DMS 273 (cell line): ENCODE data around the gene DLGAP4.

Source experiments
- DNase-seq: peaks from one replicate; lab custom pipeline; 2025; ENCODE audit not compliant: unreplicated experiment; lab: John Stamatoyannopoulos, UW

The DLGAP4 gene, protein sequence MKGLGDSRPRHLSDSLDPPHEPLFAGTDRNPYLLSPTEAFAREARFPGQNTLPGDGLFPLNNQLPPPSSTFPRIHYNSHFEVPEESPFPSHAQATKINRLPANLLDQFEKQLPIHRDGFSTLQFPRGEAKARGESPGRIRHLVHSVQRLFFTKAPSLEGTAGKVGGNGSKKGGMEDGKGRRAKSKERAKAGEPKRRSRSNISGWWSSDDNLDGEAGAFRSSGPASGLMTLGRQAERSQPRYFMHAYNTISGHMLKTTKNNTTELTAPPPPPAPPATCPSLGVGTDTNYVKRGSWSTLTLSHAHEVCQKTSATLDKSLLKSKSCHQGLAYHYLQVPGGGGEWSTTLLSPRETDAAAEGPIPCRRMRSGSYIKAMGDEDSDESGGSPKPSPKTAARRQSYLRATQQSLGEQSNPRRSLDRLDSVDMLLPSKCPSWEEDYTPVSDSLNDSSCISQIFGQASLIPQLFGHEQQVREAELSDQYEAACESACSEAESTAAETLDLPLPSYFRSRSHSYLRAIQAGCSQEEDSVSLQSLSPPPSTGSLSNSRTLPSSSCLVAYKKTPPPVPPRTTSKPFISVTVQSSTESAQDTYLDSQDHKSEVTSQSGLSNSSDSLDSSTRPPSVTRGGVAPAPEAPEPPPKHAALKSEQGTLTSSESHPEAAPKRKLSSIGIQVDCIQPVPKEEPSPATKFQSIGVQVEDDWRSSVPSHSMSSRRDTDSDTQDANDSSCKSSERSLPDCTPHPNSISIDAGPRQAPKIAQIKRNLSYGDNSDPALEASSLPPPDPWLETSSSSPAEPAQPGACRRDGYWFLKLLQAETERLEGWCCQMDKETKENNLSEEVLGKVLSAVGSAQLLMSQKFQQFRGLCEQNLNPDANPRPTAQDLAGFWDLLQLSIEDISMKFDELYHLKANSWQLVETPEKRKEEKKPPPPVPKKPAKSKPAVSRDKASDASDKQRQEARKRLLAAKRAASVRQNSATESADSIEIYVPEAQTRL

DNA sequence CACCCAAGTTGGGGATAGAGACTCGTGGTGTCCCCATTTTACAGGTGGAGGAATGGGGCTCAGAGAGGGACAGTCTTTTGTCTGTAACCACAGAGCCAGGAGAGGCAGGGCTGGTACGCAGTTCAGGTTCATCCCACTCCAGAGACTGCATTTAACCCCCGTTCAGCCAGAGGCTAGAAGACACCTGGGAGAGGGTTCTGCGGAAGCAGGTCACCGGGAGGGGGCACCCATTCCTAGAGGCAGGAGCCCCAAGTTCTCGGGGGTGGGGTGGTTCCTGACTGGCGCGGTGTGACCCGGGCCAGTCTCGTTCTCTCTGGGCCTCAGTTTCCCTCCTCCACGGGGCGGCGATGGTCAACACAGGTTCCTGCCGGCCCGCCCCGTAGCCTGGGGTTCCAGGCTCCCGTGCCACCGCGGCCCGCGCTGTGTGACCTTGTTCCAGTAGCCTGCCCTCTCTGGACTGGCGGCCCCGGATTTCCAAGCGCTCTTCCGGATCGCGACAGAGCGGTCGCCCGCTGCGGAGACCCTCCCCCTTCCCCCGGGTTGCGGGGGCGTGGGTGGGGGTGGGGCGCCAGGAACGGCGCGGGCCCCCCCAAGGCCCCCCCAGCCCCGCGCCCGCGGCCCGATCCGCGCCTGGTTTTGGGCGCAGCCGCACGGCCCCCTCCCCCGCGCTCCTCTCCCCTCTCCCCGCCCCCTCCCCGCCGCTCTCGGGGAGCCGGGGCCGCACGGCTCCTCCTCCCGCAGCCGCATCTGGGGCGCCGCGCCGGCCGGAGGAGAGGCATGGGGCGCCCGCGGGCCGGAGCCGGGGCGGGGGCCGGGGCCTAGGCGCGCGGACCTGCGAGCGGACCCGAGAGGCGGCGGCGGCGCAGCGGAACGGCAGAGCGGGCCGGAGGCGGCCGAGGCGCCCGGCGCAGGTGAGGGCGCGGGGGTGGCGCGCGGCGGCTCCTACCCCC, at the start of gene DLGAP4:
Gene DLGAP4 (plus strand): TSS at position 738 of the 950 bp plus-strand sequence. CDS start 125,379 bp downstream, outside the sequence.
- DNase-seq: peak; percentile 49

DNA sequence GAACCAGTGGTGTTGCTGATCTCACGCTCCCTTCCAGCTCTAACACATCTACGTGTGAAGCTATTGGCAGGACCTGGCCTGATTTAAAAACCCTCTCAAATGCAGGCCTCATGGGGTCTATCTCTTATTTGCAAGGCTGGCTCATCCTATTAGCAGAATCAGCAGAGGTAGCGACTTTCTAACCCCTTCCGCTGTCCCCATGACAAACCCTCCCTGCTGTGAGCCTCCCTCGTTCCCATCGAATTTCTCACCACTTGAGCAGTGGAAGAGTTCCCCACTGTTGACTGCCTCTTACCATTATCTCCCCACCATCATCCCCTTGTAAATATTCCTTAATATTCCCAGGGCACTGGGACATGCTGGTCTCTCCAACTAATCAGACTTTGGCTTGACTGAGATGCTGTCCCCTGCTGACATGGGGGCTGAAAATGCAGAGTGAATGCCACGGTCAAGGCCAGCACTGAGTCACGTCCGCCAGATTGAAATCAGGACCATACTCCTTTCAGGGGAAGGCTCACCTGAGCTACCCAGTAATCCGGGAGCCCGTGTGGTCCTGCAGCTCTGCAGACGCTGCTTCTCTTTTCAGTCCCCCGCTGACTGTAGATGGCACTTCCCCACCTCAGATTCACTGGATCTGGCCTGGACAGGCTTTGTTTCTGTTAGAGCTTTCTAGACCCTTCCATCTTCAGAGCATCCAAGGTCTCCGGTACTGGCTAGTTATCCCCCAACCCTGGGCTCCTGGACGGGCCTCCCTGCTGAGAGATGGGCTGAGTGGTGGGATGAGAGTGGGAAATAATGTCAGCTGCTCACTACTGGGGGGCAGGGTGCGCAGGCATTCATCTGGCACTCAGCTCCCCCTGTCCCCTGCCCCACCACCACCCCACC, 46.7 kb upstream of the DLGAP4 start:
- DNase-seq: no peak

DNA sequence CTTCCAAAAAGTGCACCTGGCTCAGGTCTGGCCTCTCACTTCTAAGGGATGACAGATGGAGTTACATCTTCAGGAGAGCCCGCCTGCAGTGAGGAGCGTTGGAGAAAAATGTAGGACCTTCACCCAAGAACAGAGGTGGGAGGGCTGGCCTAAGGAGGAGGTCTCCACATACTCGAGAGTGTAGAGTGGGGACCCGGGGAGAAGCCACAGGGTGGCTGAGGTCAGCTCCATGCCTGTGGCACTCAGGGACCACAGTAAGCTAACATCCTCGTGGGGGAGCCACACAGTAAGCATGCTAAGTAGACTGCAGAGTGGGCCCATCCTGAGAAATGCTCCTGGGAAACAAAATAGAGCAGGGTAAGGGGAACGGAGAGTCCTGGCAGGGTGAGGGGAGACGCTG, 45.8 kb upstream of the DLGAP4 start:
- DNase-seq: no peak

DNA sequence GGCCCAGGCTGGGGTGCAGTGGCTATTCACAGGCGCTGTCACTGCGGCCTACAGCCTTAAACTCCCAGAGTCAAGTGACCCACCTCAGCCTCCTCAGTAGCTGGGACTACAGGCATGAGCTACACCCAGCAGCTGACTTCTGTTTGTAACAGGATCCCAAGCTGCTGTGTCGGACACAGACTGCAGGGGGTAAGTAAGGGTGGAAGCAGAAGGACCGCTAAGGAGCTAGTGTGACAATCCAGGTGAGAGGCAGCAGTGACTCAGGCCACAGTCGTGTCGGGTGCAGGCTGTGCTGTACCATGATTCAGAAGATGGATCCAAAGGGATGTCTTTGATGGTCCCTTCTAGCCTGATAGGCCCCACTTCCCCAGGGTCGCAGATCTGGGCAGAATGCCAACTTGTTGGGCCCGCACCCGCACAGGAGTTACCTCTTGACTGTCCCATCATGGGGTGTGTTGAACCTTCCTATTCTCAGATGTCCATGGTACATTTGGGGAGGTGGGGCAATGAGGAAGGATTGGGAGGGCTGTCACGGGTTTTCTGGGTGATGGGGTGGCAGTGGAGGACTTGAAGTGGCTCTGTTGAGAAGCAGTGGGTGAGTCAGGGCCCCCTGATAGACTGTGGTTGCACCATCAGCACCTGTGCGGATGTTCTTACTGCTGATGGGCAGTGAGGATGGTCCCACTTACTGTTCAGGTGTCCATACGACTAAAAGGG, 44.6 kb upstream of the DLGAP4 start:
- no peak for DNase-seq

DNA sequence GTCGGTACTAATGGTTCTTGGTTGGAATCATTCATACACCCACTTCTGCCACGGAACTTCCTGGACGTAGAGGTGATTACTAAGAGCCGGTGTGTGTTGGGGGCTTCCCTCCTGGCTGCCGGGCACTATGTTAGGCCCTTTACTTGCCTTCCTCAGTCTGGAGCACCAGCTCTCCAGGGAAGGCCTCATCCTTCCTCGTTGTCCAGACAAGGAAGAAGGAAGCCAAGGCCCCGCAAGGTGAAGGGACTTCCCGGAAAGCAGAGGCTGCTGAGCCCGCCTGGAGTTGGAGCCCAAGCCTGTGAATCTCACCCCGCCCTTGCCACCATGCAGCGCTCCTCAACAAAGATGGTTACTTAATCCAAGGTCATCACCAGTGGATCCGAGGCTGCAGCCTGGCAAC, 43.7 kb upstream of the DLGAP4 start:
- no peak for DNase-seq

DNA sequence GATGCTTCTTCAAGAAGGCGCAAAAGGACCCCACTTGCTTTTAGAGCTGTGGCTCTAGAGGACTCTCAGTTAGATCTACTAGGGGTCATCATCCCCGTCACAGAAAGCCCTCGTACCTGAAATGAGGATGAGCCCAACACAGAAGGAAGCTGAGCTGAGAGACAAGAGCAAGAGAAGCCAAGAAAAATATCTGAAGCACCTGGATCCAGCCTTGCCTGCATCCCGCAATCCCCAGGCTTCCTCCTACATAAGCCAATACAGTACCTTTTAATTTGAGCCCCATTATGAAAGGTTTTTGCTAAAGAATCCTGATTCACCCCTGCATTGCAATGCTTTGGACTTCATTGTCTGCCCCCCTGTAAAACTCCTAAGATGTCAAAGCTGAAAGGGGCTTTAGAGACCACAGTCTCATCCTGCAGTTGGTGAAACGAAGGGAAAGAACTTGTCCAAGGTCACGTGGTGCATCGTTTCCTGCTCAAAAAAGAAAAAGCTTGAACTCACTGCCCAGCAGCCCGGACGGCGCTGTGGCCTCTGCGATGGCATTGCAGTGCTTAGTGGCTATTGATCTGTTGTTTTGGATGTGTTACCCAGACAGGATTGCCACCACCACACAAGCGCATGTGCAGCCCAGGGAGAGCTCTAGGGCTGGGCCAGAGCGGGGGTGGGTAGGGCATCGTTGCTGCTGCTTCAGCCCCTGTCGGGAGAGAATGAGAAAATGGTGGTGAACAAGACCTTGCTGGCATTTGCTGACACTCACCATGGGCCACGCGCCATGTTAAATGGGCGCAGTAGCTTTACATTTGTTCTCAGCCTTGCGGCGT, 41.5 kb upstream of the DLGAP4 start:
- DNase-seq: no peak

DNA sequence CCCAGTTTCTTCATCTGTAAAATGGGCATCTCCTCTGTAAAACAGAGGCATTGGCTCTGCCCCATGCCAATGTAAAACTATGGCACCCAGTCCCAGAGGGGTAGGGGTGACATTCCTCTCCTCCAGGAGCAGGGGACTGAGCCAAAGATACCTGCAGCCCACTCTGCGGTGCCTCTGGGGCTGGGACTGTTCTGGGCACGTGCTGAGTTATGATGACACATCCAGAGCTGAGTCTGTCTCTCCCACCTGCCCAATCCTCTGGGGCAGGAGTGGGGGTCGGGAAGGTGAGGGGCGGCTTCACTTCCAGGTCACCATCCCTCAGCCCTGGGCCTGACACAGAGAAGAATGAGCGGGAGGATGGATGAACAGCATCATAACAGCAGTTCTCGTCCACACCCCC, 40.0 kb upstream of the DLGAP4 start:
- no peak for DNase-seq

DNA sequence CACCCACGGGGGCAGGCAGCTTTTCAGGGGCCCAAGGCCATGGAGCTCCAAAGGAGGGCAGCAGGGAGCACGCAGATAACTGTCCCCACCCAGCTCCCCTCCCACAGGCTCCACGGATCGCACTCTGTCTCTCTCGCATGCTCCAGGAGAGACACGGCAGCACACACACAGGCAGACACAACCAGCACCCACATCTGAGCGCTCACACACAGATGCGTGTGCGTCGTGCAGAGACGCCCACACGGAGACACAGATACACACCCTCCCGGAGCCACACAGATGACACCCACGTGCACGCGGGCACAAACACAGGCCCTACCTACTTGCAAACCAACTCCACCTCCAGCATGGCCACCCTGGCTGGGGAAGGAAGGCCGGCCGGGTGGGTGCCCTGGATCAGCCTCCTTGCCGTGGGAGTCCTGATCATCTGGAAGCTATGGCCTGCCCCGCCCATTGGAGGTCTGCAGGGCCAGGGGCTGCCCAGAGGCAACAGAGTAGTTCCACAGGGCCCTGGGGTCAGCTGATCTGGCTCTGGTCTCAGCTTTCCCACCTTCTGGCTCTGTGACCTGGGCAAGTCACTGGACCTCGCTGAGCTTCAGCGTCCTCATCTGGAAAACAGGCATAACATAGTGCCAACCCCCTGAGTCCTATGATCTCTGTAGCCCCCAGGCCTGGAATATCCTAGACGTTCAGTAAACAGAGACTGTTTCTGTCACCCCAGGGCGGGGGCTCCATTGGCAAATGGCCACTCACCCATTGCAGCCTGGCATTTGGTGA, 38.3 kb upstream of the DLGAP4 start:
- no peak for DNase-seq

DNA sequence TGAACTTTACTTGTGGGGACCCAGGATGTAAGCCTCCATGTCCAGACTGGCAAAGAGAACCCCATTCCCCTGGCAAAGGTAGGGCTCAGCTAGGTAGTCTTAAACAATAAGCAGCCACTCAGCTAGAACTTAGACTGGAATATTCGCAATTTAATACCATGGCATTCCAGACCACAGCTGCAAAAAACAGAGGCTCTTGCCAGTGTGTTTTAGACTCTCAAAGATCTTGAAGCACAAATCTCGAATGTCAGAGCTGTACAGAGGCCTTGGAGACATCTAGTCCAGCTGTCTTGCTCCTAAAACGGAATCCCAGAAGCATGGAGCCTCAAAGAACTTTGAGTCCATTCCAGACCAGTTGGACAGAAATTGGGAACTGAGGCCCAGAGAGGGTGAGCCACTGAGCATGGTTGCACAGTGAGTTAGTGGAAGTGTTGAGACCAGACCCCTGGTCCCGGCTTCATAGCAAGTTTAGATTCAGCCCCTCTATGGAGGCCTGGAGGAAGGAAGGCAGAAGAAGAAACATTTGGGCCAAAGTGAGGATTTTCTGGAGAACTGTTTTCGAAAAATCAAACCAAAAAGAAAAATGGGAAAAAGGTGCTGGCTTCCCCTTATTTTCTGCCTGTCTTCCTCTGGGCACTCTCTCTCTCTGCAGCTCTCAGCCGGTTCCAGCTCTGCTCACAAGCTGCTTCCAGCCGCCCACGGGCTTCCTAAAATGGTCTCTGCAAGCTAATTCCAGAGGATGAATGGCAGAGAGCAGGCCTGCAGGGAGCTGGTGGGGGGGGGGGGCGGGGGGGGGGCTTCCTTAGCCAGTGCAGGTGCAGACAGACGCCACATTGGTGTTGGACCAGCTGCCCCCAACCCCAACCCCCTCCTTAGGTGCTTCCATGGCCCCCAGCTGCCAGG, 37.4 kb upstream of the DLGAP4 start:
- DNase-seq: peak; percentile 31

DNA sequence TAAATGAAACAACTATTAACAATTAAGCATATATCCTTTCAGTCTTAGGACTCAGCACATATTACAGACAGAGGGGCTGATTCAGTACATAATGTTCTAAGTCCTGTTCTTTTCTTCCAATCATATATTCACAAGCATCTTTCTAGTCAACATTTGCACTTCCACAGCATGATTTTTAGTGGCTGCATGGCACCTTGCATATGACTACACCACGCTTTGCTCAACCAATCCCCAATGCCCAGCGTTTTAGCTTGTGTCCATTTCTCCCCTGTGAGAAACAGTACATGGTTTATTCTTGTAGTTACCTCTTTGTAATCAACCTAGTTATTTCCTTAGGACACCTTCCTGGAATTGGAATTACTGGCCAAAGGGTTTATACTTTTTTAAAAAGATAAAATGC, 36.6 kb upstream of the DLGAP4 start:
- no peak for DNase-seq

DNA sequence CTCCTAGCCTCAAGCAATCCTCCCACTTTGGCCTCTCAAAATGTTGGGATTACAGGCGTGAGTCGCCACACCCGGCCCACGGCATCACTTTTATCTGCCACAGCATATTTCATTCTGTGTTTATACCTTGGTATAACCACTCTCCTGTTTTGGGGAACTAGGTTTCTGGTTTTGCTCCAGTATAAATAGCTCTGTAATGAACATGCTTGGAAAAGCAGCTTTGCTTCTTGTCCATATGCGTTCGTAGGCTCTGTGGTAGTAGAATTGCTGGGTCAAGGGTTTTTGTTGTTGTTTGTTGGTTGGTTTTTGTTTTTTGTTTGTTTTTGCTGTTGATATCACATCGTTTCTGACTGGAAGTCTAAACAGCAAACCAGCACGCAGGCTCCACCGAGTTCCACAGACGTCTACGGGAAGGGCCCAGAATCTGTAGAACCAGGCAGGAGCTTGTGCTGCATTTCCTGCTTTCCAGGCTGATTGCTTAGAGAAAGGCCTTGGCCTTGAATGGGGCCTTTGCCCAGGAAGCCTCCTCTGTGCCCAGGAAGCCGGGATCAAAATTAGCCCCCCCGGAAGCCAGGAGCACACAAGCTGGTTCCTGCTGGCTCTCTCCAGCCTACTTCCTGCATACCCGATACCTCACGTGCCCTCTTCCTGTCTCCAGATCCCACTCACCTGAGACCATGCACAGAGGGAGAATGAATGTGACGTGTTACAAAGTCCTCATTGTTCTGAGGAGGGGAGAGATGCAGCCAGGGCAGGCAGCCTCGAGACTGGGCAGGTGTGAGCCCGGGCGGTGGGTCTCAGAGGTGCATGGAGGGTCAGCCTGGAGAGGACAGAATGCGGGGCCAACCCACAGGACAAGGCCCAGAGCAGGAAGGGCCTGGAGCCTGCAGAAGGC, 35.1 kb upstream of the DLGAP4 start:
- DNase-seq: peak; percentile 29

DNA sequence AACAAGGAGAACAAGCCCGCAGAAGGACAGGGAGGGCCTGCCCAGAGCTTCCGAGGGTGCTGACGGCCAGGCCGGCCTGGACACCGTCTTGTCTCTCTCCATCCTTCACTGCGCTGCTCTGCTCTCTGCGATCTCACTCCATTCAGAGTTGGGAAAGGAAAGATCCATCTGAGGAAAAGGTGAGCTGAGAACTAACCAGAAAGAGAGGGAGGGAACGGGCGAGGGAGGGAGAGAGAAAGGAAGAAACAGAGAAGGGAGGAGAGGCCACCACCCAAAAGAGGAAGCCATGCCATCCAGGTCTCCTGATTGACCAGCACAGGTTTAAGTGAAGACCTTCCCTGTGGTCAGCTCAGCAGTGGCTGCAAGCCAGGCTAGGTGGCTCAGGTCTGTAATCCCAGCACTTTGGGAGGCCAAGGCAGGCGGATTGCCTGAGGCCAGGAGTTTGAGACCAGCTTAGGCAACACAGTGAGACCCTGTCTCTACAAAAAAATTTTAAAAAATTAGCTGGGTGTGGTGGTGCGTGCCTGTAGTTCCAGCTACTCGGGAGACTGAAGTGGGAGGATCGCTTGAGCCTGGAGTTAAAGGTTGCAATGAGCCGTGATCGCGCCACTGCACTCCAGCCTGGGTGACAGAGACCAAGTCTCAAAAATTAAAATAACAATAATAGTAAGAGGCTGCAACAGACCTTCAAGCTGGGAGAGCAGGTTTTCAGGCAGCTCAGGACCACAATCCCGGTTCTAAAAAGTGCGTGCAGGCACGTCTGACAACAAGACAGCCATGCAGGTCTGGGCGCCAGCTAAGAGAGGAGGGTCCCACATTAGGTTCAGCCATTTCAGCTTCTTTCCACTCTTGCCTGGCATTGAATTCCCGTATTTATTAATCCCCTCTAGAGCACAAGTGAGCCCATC, 34.2 kb upstream of the DLGAP4 start:
- no peak for DNase-seq

DNA sequence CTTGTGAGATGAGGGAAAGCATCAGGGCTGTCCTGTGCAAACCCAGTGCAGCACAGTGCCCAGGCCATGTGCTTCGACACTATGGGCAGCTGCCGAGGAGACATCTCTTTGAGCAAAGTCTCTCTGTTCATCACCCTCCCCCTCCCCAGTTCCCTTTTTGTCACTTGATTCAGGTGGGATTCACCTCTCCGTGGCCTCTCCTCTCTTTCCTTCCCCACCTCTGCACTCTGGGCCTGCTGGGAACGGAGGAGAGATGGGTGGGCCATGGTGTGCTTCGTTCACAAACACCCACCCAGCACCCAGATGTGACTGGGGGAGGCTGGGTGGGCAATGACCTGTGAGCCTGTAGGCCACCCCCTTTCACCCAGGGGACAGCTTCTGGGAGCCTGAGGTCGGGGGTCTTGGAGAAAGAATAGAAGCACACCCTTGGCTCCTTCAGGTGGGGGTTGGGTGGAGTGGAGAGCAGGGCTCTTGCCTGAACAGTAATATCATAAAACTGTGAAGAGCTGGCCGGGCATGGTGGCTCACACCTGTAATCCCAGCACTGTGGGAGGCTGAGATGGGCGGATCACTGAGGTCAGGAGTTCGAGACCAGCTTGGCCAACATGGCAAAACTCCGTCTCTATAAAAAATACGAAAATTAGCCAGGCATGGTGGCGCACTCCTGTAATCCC, 33.5 kb upstream of the DLGAP4 start:
- DNase-seq: no peak
